Sigmoid colon (tissue), 7 donors: ENCODE measurements around the gene KCNJ6. TPM values are rescaled to one million over a fixed set of nuclear protein-coding genes. Genes with fewer than 3 reads are reported as not detected.
"Not testable (repeated sequence)": the region's sequence is repeated elsewhere in the genome, so short reads cannot be mapped to it uniquely, and the experiment has no call there.

Source experiments
- DNase-seq: peaks from one replicate; pipeline ENCODE4 v3.0.0-alpha.2; 2019
- H3K27ac ChIP-seq, 4 donors: fragments of 200-600 bp; sonication (generic); one replicate each; pipeline ENCODE4 v1.5.1; 2016 to 2019; ENCODE audit warnings: mild to moderate bottlenecking in 1 of 4
- H3K27me3 ChIP-seq, 3 donors: fragments of 200-600 bp; sonication (generic); one replicate each; pipeline ENCODE4 v1.5.1; 2019; ENCODE audit warnings: mild to moderate bottlenecking in 1 of 3
- H3K36me3 ChIP-seq, 4 donors: fragments of 200-600 bp; sonication (generic); one replicate each; pipeline ENCODE4 v1.5.1; 2016 to 2019
- H3K4me1 ChIP-seq, 4 donors: fragments of 200-600 bp; sonication (generic); one replicate each; pipeline ENCODE4 v1.5.1; 2017 to 2019
- H3K4me3 ChIP-seq, 4 donors: fragments of 200-600 bp; sonication (generic); one replicate each; pipeline ENCODE4 v1.5.1; 2017 to 2019; ENCODE audit warnings: mild to moderate bottlenecking in 2 of 4, moderate library complexity in 1 of 4
- H3K9me3 ChIP-seq, 4 donors: fragments of 200-600 bp in 3 of 4; sonication (generic) in 3 of 4; one replicate each; pipeline versions ENCODE4 v1.5.1 to v1.6.1; 2013 to 2019
- EP300 ChIP-seq, 4 donors: sonication (generic); formaldehyde crosslinking; IDR thresholded peaks; one replicate each; pipeline ENCODE4 v1.6.1; 2017; ENCODE audit warnings: antibody characterized with exemption in 4 of 4
- POLR2A ChIP-seq, 2 donors: fragments of 450-650 bp; IDR thresholded peaks; one replicate each; pipeline ENCODE4 v1.6.1; 2016; ENCODE audit warnings: antibody characterized with exemption in 2 of 2, mild to moderate bottlenecking in 2 of 2, moderate library complexity in 2 of 2
- POLR2AphosphoS5 ChIP-seq, 4 donors: sonication (generic); formaldehyde crosslinking; IDR thresholded peaks; one replicate each; pipeline ENCODE4 v1.6.1; 2017; ENCODE audit warnings: antibody characterized with exemption in 4 of 4
- WGBS, 2 donors: extraction: QIAGEN DNeasy Blood & Tissue Kit; methylation state at CpG; one replicate each; pipeline ENCODE4 v1.1.7; 2013; 5-methylcytosine and 5-hydroxymethylcytosine counted together
- intact Hi-C: fragments of 100-400 bp; cut with DNase I; formaldehyde crosslinking; loops from one replicate; pipeline ENCODE4 v1.15.1; 2023
- polyA plus RNA-seq, 3 donors: library from polyadenylated mRNA; stranded (reverse); fragments of 200-250 nt; gene quantifications; one replicate each; pipeline ENCODE4 v1.2.3, GENCODE V29; 2013
- total RNA-seq, 4 donors: library from RNA; depleted of rRNA; stranded (reverse); fragments of >200 nt; gene quantifications; one replicate each; pipeline ENCODE4 v1.1.0, GENCODE V29; 2016
- TF ChIP-seq, protein P1 (sequence below), 4 experiments: fragments of 450-650 bp in 3 of 4; fragments of 200-600 bp in 1 of 4; IDR thresholded peaks; one replicate each; pipeline ENCODE4 v1.5.1; 2016 to 2019; ENCODE audit warnings: antibody characterized with exemption in 4 of 4, mild to moderate bottlenecking in 3 of 4, moderate library complexity in 2 of 4
- donor health status: healthy with polysubstance abuse.
- donor health status: Bipolar disorder and iron deficiency.
- donor health status: healthy.

Gene KCNJ6
- total and polyA plus RNA-seq, 7 donors, result under 0.01 to 0.04 (median under 0.01) TPM; not detected in 2

DNA sequence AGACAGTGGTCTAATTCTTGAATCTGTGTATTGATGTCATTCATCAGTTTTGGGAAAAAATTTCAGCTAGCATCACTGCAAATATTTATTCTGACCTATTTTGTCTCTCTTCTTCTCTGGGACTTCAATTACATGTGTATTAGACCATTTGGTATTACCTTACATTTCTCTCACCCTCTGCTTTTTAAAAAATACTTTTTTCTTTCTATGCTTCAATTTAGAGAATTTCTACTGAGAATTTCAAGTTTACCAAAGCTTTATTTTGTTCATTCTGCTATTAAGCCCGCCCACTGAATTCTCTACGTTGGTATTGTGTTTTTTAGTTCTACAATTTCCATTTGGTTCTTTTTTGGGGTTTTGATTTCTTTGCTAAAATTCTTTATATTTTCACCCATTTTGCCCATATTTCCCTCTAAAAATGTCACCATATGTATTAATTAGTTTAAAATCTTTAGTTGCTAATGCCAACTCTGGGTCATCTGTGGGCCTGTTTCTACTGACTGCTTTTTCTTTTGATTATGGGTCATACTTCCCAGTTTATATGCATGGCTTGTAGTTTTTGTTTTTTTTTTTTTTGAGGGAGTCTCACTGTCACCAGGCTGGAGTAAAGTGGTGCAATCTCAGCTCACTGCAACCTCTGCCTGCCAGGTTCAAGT, 337.7 kb downstream of the KCNJ6 start:
- 91 to 95% methylated on average over 2 of the region's 2 CpGs for WGBS, 2 donors
- Histone ChIP-seq H3K36me3 (no peaks in the 10 kb centered on the region), H3K9me3 (peaks cover 0 to 8% (median 6%) of the 10 kb centered on the region in 4 donors), H3K4me1 (no peaks in the 10 kb centered on the region), H3K27ac (no peak overlapping the region), H3K27me3 (no peaks in the 10 kb centered on the region), H3K4me3 (no peak overlapping the region)
- TF ChIP-seq EP300 (IDR thresholded peaks at IDR 0.05), result no peak
- TF ChIP-seq POLR2A (IDR thresholded peaks at IDR 0.05), result no peak
- TF ChIP-seq, protein P1, sequence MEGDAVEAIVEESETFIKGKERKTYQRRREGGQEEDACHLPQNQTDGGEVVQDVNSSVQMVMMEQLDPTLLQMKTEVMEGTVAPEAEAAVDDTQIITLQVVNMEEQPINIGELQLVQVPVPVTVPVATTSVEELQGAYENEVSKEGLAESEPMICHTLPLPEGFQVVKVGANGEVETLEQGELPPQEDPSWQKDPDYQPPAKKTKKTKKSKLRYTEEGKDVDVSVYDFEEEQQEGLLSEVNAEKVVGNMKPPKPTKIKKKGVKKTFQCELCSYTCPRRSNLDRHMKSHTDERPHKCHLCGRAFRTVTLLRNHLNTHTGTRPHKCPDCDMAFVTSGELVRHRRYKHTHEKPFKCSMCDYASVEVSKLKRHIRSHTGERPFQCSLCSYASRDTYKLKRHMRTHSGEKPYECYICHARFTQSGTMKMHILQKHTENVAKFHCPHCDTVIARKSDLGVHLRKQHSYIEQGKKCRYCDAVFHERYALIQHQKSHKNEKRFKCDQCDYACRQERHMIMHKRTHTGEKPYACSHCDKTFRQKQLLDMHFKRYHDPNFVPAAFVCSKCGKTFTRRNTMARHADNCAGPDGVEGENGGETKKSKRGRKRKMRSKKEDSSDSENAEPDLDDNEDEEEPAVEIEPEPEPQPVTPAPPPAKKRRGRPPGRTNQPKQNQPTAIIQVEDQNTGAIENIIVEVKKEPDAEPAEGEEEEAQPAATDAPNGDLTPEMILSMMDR (IDR thresholded peaks at IDR 0.05), result no peak
- no peak for TF ChIP-seq POLR2AphosphoS5 (IDR thresholded peaks at IDR 0.05)
- no peak for DNase-seq
- intact Hi-C loops, result no loop called here

GRCh38 chr21:37576929-37577328, 339.3 kb downstream of the KCNJ6 start:
- H3K27me3 ChIP-seq, H3K4me3 ChIP-seq, H3K27ac ChIP-seq, H3K4me1 ChIP-seq, intact Hi-C loops, H3K9me3 ChIP-seq, H3K36me3 ChIP-seq: not testable (repeated sequence)
- WGBS, 2 donors, result 94 to 96% methylated on average over 1 of the region's 1 CpG
- peak; percentile 20 for DNase-seq

DNA sequence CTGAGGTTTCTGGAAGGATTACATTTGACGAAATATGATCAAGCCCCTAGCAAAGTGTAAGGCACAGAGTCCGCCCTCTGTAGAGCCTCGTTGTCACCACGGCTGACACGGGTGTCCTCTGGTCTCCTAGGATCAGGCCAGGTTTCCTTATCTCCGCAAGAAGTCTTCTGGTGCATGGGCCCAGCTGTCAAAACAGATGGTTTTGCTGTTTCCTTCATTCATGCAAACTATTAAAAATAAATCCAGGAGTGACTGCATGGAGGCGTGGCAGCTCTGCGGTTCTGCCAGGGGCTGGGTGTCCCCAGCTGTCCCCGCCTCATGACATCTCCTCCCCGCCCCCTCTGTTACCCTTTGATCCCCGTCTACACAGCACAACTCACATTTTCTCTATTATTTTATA, 340.7 kb downstream of the KCNJ6 start:
- Histone ChIP-seq H3K4me3 (no peak overlapping the region), H3K36me3 (no peaks in the 10 kb centered on the region), H3K4me1 (no peaks in the 10 kb centered on the region), H3K27ac (no peak overlapping the region), H3K27me3 (no peaks in the 10 kb centered on the region), H3K9me3 (peaks cover 0 to 8% (median 6%) of the 10 kb centered on the region in 4 donors)
- DNase-seq, result peak; percentile 19
- WGBS, 2 donors, result 70 to 86% methylated on average over 11 of the region's 11 CpGs
- TF ChIP-seq EP300 (IDR thresholded peaks at IDR 0.05), result no peak
- TF ChIP-seq POLR2AphosphoS5 (IDR thresholded peaks at IDR 0.05), result no peak
- TF ChIP-seq POLR2A (IDR thresholded peaks at IDR 0.05), result no peak
- TF ChIP-seq, protein P1 (IDR thresholded peaks at IDR 0.05), result no peak
- intact Hi-C loops, result no loop called here

DNA sequence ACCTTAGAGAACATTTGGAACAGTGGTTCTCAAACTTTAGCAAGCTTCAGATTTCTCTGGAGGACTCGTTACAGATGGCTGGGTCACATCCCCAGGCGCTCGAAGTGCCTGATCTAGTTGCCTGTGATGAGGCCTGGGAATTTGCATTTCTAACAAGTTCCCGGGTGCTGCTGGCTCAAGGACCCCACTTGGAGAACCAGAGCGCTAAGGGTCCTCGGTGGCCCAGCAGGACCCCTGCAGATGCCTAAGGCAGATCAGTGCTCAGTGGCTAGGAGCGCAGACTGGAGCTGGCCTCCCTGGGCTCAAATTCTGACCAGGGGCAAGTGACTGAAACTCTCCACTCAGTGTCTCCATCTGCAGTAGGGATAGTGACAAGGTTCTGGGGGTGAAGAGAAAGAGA, 341.5 kb downstream of the KCNJ6 start:
- H3K27ac ChIP-seq, result no peak overlapping the region
- no peaks in the 10 kb centered on the region for H3K4me1 ChIP-seq
- no peak overlapping the region for H3K4me3 ChIP-seq
- peaks cover 0 to 8% (median 6%) of the 10 kb centered on the region in 4 donors for H3K9me3 ChIP-seq
- TF ChIP-seq EP300 (IDR thresholded peaks at IDR 0.05) (no peak), POLR2AphosphoS5 (IDR thresholded peaks at IDR 0.05) (no peak), POLR2A (IDR thresholded peaks at IDR 0.05) (no peak)
- no peaks in the 10 kb centered on the region for H3K27me3 ChIP-seq
- intact Hi-C loops, result no loop called here
- DNase-seq, result peak; percentile 44
- H3K36me3 ChIP-seq, result no peaks in the 10 kb centered on the region
- 87 to 95% methylated on average over 7 of the region's 7 CpGs for WGBS, 2 donors

DNA sequence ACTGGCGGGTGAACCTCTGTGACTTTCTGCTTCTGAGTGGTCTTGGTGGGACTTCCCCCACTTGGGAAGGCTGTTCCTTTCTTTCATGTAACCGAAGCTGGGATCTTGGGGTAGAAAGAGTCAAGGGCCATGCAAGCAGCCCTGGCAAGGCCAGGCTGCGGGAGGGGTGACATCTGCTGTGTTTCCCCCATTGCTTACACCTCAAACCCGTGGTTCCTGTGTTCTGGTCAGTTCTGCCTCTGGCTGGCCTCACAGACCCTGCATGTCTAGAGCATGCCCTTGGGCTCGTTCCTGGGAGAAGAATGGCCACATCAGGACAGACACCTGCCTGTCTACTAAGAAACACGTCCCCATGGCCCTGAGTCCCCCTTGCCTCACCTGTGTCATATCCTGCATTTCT, 341.9 kb downstream of the KCNJ6 start:
- DNase-seq, result peak; percentile 18
- no peak for TF ChIP-seq POLR2AphosphoS5 (IDR thresholded peaks at IDR 0.05)
- TF ChIP-seq, protein P1 (IDR thresholded peaks at IDR 0.05), result no peak
- TF ChIP-seq POLR2A (IDR thresholded peaks at IDR 0.05), result no peak
- no peak for TF ChIP-seq EP300 (IDR thresholded peaks at IDR 0.05)
- intact Hi-C loops, result no loop called here
- H3K4me1 ChIP-seq, result no peaks in the 10 kb centered on the region
- no peak overlapping the region for H3K27ac ChIP-seq
- peaks cover 0 to 8% (median 5%) of the 10 kb centered on the region in 4 donors for H3K9me3 ChIP-seq
- no peaks in the 10 kb centered on the region for H3K36me3 ChIP-seq
- 90 to 91% methylated on average over 6 of the region's 6 CpGs for WGBS, 2 donors
- H3K27me3 ChIP-seq, result no peaks in the 10 kb centered on the region
- H3K4me3 ChIP-seq, result no peak overlapping the region

GRCh38 chr21:37571442-37571841, 344.8 kb downstream of the KCNJ6 start:
- intact Hi-C loops, result no loop called here

More at GRCh38 chr21:37571442-37571841, 344.8 kb downstream of the KCNJ6 start:
- no peak for DNase-seq
- H3K36me3 ChIP-seq, result no peaks in the 10 kb centered on the region
- H3K4me1 ChIP-seq, result no peaks in the 10 kb centered on the region
- 75 to 80% methylated on average over 6 of the region's 6 CpGs for WGBS, 2 donors
- H3K27ac ChIP-seq, result no peak overlapping the region
- no peak for TF ChIP-seq EP300 (IDR thresholded peaks at IDR 0.05)
- TF ChIP-seq POLR2AphosphoS5 (IDR thresholded peaks at IDR 0.05), result no peak
- TF ChIP-seq, protein P1 (IDR thresholded peaks at IDR 0.05), result no peak
- TF ChIP-seq POLR2A (IDR thresholded peaks at IDR 0.05), result no peak
- H3K27me3 ChIP-seq, result no peaks in the 10 kb centered on the region
- H3K4me3 ChIP-seq, result no peak overlapping the region
- no peaks in the 10 kb centered on the region for H3K9me3 ChIP-seq
